ENCODE measurements around the gene DIPK1C.

Gene DIPK1C

GRCh38 chr18:74454279-74454751 lies 2.8 kb downstream of the DIPK1C start:
- no peaks in the 10 kb centered on the region for H3K36me3 ChIP-seq (ENCODE audit: control insufficient read depth in 2 of 2, insufficient read depth in 2 of 2, low read length in 2 of 2)
- H3K27ac ChIP-seq (ENCODE audit: low read depth in 2 of 2, low read length in 2 of 2) = no peak overlapping the region
- H3K9ac ChIP-seq (ENCODE audit: low read depth in 1 of 2, low read length in 2 of 2) = no peak overlapping the region
- peaks cover 0 to 10% of the 10 kb centered on the region in 2 donors for H3K4me1 ChIP-seq (ENCODE audit: control insufficient read depth in 2 of 2, insufficient read depth in 2 of 2, low read length in 2 of 2)
- no peak overlapping the region for H3K4me3 ChIP-seq (ENCODE audit: low read length in 2 of 2)
- H3K9me3 ChIP-seq (ENCODE audit: control insufficient read depth in 2 of 2, low read length in 2 of 2) = no peaks in the 10 kb centered on the region
- peaks cover 16 to 23% of the 10 kb centered on the region in 2 donors for H3K27me3 ChIP-seq (ENCODE audit: control insufficient read depth in 2 of 2, insufficient read depth in 2 of 2, low read length in 2 of 2)

DNA sequence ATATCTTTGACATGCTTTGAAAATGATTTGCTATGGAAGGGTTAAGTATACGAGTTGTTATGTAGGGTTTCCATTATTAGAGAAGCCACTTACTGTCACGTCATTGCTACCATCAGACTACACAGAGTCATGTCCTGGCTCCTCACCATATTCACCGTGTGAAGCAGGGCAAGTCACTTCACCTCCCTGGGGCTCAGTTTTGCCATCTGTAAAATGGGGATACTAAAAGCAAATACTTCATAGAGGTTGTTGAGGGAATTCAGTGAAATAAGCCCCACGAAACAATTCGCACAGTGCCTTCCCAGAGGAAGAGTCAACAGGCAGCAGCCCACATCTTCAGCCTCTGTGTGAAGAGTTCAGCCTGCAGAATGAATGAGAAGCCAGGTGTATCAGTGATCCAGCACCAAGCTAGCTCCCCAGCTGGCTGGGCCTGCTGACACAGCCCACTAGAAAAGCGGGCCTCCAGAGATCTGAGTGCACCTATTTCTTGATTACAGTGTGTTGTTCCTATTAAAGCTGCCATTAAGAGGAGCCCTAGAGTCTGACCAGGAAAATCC lies 3.4 kb downstream of the DIPK1C start:
- H3K9me3 ChIP-seq (ENCODE audit: control insufficient read depth in 2 of 2, low read length in 2 of 2) = no peaks in the 10 kb centered on the region
- no peak overlapping the region for H3K9ac ChIP-seq (ENCODE audit: low read depth in 1 of 2, low read length in 2 of 2)
- no peak overlapping the region for H3K27ac ChIP-seq (ENCODE audit: low read depth in 2 of 2, low read length in 2 of 2)
- H3K4me1 ChIP-seq (ENCODE audit: control insufficient read depth in 2 of 2, insufficient read depth in 2 of 2, low read length in 2 of 2) = peaks cover 0 to 10% of the 10 kb centered on the region in 2 donors
- H3K27me3 ChIP-seq (ENCODE audit: control insufficient read depth in 2 of 2, insufficient read depth in 2 of 2, low read length in 2 of 2) = peaks cover 16 to 23% of the 10 kb centered on the region in 2 donors
- H3K36me3 ChIP-seq (ENCODE audit: control insufficient read depth in 2 of 2, insufficient read depth in 2 of 2, low read length in 2 of 2) = no peaks in the 10 kb centered on the region
- H3K4me3 ChIP-seq (ENCODE audit: low read length in 2 of 2) = no peak overlapping the region

GRCh38 chr18:74453016-74453566 lies 4.0 kb downstream of the DIPK1C start:
- Histone ChIP-seq H3K27ac (ENCODE audit: low read depth in 2 of 2, low read length in 2 of 2) (no peak overlapping the region), H3K4me1 (ENCODE audit: control insufficient read depth in 2 of 2, insufficient read depth in 2 of 2, low read length in 2 of 2) (peaks cover 0 to 10% of the 10 kb centered on the region in 2 donors), H3K9me3 (ENCODE audit: control insufficient read depth in 2 of 2, low read length in 2 of 2) (no peaks in the 10 kb centered on the region), H3K36me3 (ENCODE audit: control insufficient read depth in 2 of 2, insufficient read depth in 2 of 2, low read length in 2 of 2) (no peaks in the 10 kb centered on the region), H3K4me3 (ENCODE audit: low read length in 2 of 2) (no peak overlapping the region), H3K9ac (ENCODE audit: low read depth in 1 of 2, low read length in 2 of 2) (no peak overlapping the region), H3K27me3 (ENCODE audit: control insufficient read depth in 2 of 2, insufficient read depth in 2 of 2, low read length in 2 of 2) (peaks cover 11 to 18% of the 10 kb centered on the region in 2 donors)

GRCh38 chr18:74451148-74451547 lies 6.0 kb downstream of the DIPK1C start:
- H3K4me3 ChIP-seq (ENCODE audit: low read length in 2 of 2) = no peak overlapping the region
- no peaks in the 10 kb centered on the region for H3K36me3 ChIP-seq (ENCODE audit: control insufficient read depth in 2 of 2, insufficient read depth in 2 of 2, low read length in 2 of 2)
- H3K9ac ChIP-seq (ENCODE audit: low read depth in 1 of 2, low read length in 2 of 2) = no peak overlapping the region
- peaks cover 0 to 10% of the 10 kb centered on the region in 2 donors for H3K4me1 ChIP-seq (ENCODE audit: control insufficient read depth in 2 of 2, insufficient read depth in 2 of 2, low read length in 2 of 2)
- no peaks in the 10 kb centered on the region for H3K9me3 ChIP-seq (ENCODE audit: control insufficient read depth in 2 of 2, low read length in 2 of 2)
- H3K27me3 ChIP-seq (ENCODE audit: control insufficient read depth in 2 of 2, insufficient read depth in 2 of 2, low read length in 2 of 2) = peaks cover 0 to 11% of the 10 kb centered on the region in 2 donors
- no peak overlapping the region for H3K27ac ChIP-seq (ENCODE audit: low read depth in 2 of 2, low read length in 2 of 2)

DNA sequence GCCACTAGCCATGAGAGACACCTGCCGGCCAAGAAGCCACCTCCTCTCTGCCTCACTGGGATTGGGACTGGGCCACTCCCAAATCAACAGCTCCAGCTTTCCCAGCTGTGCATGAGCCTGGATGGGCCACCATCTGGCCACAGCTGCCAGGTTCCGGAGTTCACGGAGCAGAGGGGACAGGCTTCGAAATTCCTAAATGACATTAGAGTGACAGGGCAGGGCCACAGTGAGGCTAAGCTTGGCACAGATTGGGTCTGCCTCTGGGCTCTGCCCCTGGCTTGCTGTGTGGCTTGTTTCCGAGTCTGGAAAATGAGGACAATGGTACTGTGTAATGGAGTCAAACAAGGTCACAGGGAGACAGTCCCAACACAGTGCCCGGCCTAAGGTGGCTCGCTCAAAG lies 6.5 kb downstream of the DIPK1C start:
- Histone ChIP-seq H3K27me3 (ENCODE audit: control insufficient read depth in 2 of 2, insufficient read depth in 2 of 2, low read length in 2 of 2) (peaks cover 0 to 8% of the 10 kb centered on the region in 2 donors), H3K9me3 (ENCODE audit: control insufficient read depth in 2 of 2, low read length in 2 of 2) (no peaks in the 10 kb centered on the region), H3K4me1 (ENCODE audit: control insufficient read depth in 2 of 2, insufficient read depth in 2 of 2, low read length in 2 of 2) (peaks cover 0 to 8% of the 10 kb centered on the region in 2 donors), H3K4me3 (ENCODE audit: low read length in 2 of 2) (no peak overlapping the region), H3K9ac (ENCODE audit: low read depth in 1 of 2, low read length in 2 of 2) (no peak overlapping the region), H3K36me3 (ENCODE audit: control insufficient read depth in 2 of 2, insufficient read depth in 2 of 2, low read length in 2 of 2) (no peaks in the 10 kb centered on the region), H3K27ac (ENCODE audit: low read depth in 2 of 2, low read length in 2 of 2) (no peak overlapping the region)

GRCh38 chr18:74447404-74448152 lies 9.5 kb downstream of the DIPK1C start:
- no peak overlapping the region for H3K27ac ChIP-seq (ENCODE audit: low read depth in 2 of 2, low read length in 2 of 2)
- no peak overlapping the region for H3K9ac ChIP-seq (ENCODE audit: low read depth in 1 of 2, low read length in 2 of 2)
- H3K36me3 ChIP-seq (ENCODE audit: control insufficient read depth in 2 of 2, insufficient read depth in 2 of 2, low read length in 2 of 2) = no peaks in the 10 kb centered on the region
- no peaks in the 10 kb centered on the region for H3K27me3 ChIP-seq (ENCODE audit: control insufficient read depth in 2 of 2, insufficient read depth in 2 of 2, low read length in 2 of 2)
- H3K4me1 ChIP-seq (ENCODE audit: control insufficient read depth in 2 of 2, insufficient read depth in 2 of 2, low read length in 2 of 2) = peaks cover 0 to 8% of the 10 kb centered on the region in 2 donors
- no peaks in the 10 kb centered on the region for H3K9me3 ChIP-seq (ENCODE audit: control insufficient read depth in 2 of 2, low read length in 2 of 2)
- no peak overlapping the region for H3K4me3 ChIP-seq (ENCODE audit: low read length in 2 of 2)

DNA sequence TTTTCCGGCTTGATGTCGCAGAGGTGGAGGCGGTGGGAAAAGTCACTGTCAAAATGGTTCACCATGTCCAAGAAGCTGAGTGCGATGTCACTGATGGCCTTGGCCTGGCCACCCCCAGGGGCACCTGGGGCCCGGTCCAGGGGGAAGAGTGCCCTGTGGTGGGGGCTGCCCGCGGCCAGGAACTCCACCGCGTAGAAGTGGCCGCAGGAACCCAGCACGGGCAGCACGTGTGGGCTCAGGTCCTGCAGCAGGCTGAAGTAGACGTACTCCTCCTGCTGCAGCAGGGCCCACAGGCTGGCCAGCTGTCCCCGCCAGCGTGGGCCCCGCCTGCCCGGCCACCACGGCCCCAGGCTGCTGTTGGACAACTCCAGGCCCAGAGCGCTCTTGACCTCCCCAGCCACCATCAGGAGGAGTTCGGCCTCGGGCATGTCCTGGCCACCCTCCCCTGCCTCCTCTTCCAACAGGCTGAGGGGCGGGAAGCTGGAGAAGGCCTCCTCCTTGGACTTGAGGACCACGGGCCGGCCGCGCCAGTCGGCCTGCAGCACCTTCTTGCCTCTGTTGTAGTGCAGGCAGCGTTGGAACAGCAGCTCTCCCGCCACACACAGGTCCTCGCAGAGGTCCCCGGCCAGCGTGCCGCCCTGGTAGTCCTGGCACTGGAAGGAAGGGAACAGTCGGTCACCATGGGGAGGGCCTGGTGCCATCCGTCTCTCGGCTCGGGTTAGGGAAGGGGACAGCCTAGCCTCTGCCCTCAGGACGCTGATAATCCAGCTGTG lies 10.3 kb downstream of the DIPK1C start:
- no peak overlapping the region for H3K4me3 ChIP-seq (ENCODE audit: low read length in 2 of 2)
- H3K27ac ChIP-seq (ENCODE audit: low read depth in 2 of 2, low read length in 2 of 2) = no peak overlapping the region
- no peaks in the 10 kb centered on the region for H3K9me3 ChIP-seq (ENCODE audit: control insufficient read depth in 2 of 2, low read length in 2 of 2)
- H3K9ac ChIP-seq (ENCODE audit: low read depth in 1 of 2, low read length in 2 of 2) = no peak overlapping the region
- H3K4me1 ChIP-seq (ENCODE audit: control insufficient read depth in 2 of 2, insufficient read depth in 2 of 2, low read length in 2 of 2) = peaks cover 0 to 8% of the 10 kb centered on the region in 2 donors
- no peaks in the 10 kb centered on the region for H3K27me3 ChIP-seq (ENCODE audit: control insufficient read depth in 2 of 2, insufficient read depth in 2 of 2, low read length in 2 of 2)
- H3K36me3 ChIP-seq (ENCODE audit: control insufficient read depth in 2 of 2, insufficient read depth in 2 of 2, low read length in 2 of 2) = no peaks in the 10 kb centered on the region

DNA sequence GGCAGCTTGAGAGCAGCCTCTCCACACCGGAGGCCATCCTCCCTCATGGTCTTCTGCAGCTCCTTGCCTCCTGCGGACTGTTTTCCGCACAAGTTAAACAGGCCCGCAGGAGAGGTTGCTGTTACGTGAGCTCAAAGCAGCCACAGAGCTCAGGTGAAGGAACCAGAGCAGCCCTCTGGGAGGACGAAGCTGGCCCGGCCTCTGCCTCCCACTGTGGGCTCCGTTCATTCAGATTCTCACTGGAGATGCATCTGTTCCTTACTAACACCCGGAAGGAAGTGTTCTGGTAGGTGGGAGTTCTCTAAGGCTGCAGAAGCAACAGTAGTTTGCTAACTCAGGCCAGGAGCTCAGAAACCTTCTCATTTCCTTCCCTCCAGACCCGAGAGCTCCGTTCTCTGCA lies 10.9 kb downstream of the DIPK1C start:
- Histone ChIP-seq H3K27ac (ENCODE audit: low read depth in 2 of 2, low read length in 2 of 2) (no peak overlapping the region), H3K9ac (ENCODE audit: low read depth in 1 of 2, low read length in 2 of 2) (no peak overlapping the region), H3K4me1 (ENCODE audit: control insufficient read depth in 2 of 2, insufficient read depth in 2 of 2, low read length in 2 of 2) (peaks cover 0 to 7% of the 10 kb centered on the region in 2 donors), H3K9me3 (ENCODE audit: control insufficient read depth in 2 of 2, low read length in 2 of 2) (no peaks in the 10 kb centered on the region), H3K36me3 (ENCODE audit: control insufficient read depth in 2 of 2, insufficient read depth in 2 of 2, low read length in 2 of 2) (no peaks in the 10 kb centered on the region), H3K4me3 (ENCODE audit: low read length in 2 of 2) (no peak overlapping the region), H3K27me3 (ENCODE audit: control insufficient read depth in 2 of 2, insufficient read depth in 2 of 2, low read length in 2 of 2) (no peaks in the 10 kb centered on the region)

GRCh38 chr18:74445585-74445984 lies 11.5 kb downstream of the DIPK1C start:
- H3K9ac ChIP-seq (ENCODE audit: low read depth in 1 of 2, low read length in 2 of 2) = no peak overlapping the region
- H3K27me3 ChIP-seq (ENCODE audit: control insufficient read depth in 2 of 2, insufficient read depth in 2 of 2, low read length in 2 of 2) = no peaks in the 10 kb centered on the region
- no peaks in the 10 kb centered on the region for H3K36me3 ChIP-seq (ENCODE audit: control insufficient read depth in 2 of 2, insufficient read depth in 2 of 2, low read length in 2 of 2)
- peaks cover 0 to 2% of the 10 kb centered on the region in 2 donors for H3K4me1 ChIP-seq (ENCODE audit: control insufficient read depth in 2 of 2, insufficient read depth in 2 of 2, low read length in 2 of 2)
- no peaks in the 10 kb centered on the region for H3K9me3 ChIP-seq (ENCODE audit: control insufficient read depth in 2 of 2, low read length in 2 of 2)
- H3K4me3 ChIP-seq (ENCODE audit: low read length in 2 of 2) = no peak overlapping the region
- H3K27ac ChIP-seq (ENCODE audit: low read depth in 2 of 2, low read length in 2 of 2) = no peak overlapping the region

DNA sequence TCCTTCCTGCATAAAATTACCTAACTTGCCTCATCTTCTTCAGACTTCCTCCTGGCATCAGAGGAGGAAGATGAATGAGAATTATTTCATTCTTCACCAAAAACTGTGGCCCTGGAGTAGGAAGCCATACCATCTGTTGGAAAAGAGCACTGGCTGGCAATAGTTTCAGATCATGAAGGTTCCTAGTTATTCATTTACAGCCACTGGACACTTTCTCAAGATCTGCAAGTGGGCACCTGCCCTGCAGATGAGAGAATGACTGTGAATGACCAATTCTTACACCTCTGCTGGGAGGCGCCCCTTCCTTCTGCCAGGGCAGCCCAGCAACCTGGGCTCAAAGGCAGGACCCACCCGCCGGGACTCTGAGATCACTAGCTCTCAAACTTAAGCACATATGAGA lies 13.0 kb downstream of the DIPK1C start:
- no peak overlapping the region for H3K27ac ChIP-seq (ENCODE audit: low read depth in 2 of 2, low read length in 2 of 2)
- H3K4me3 ChIP-seq (ENCODE audit: low read length in 2 of 2) = no peak overlapping the region
- H3K27me3 ChIP-seq (ENCODE audit: control insufficient read depth in 2 of 2, insufficient read depth in 2 of 2, low read length in 2 of 2) = no peaks in the 10 kb centered on the region
- no peak overlapping the region for H3K9ac ChIP-seq (ENCODE audit: low read depth in 1 of 2, low read length in 2 of 2)
- H3K36me3 ChIP-seq (ENCODE audit: control insufficient read depth in 2 of 2, insufficient read depth in 2 of 2, low read length in 2 of 2) = no peaks in the 10 kb centered on the region
- no peaks in the 10 kb centered on the region for H3K4me1 ChIP-seq (ENCODE audit: control insufficient read depth in 2 of 2, insufficient read depth in 2 of 2, low read length in 2 of 2)
- no peaks in the 10 kb centered on the region for H3K9me3 ChIP-seq (ENCODE audit: control insufficient read depth in 2 of 2, low read length in 2 of 2)
